Measurements from ENCODE around the gene PRR5.

DNA sequence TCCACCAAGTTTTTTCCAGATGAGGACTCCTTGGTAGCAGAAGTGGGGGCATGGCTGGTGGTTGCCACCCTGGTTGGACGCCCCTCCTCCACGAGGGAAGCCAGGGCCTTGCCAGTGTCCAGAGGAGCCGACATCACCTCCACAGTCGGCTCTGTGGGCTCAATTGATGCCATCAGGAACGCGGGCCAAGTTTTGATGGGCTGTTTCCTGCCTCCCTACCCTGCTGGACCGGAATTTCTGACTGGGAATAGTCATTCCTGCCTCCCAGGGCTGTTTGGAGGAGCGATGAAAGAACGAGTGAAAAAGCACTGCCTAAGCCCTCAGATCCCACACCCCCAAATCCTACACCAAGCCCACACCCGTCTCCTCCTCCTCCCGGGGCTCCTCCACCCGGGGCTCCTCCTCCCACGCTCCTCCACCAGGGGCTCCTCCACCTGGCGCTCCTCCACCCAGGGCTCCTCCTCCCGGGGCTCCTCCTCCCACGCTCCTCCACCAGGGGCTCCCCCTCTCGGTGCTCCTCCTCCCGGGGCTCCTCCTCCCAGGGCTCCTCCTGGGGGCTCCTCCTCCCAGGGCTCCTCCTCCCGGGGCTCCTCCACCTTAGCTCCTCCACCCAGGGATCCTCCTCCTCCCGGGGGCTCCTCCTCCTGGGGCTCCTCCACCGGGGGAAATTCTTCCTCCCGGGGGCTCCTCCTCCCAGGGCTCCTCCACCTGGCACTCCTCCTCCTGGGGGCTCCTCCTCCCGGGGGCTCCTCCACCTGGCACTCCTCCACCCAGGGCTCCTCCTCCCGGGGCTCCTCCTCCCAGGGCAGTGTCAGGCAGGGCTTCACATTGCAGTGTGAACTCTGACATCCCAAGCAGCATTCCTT is 10.0 kb upstream of the PRR5 start:
- no peak for TF ChIP-seq CTCF (IDR thresholded peaks at IDR 0.05; ENCODE audit: low read depth, low read length, poor library complexity, severe bottlenecking)
- TF ChIP-seq EZH2phosphoT487 (IDR thresholded peaks at IDR 0.05; ENCODE audit: borderline replicate concordance, low read length): no peak

Data from DOHH2 (cell line).